HEK293T (cell line): ENCODE results near the gene CDH5.

ENCODE experiments used
- CTCF ChIA-PET: fragments of 350-600 bp; formaldehyde crosslinking; extraction: SDS; loops from one replicate; lab custom pipeline; 2021; ENCODE audit warnings: antibody characterized with exemption, inconsistent platforms; lab: Yijun Ruan, JAX
- POLR2A ChIA-PET: fragments of 350-600 bp; formaldehyde crosslinking; extraction: SDS; loops from one replicate; lab custom pipeline; 2020; ENCODE audit warnings: antibody characterized with exemption, inconsistent platforms; lab: Yijun Ruan, JAX
- DNase-seq: peaks from one replicate; pipeline ENCODE4 v3.0.0; 2012; ENCODE audit warnings: mixed read lengths; ENCODE audit errors: extremely low spot score
- ARNT ChIP-seq: fragments of 450-650 bp; IDR thresholded peaks from 2 replicates; pipeline ENCODE4 v1.6.1; 2017; ENCODE audit warnings: mild to moderate bottlenecking
- BHLHE40 ChIP-seq: fragments of 450-650 bp; IDR thresholded peaks from 2 replicates; pipeline ENCODE4 v1.6.1; 2016; ENCODE audit warnings: mild to moderate bottlenecking, moderate library complexity, borderline replicate concordance
- CTBP1 ChIP-seq: fragments of 450-650 bp; IDR thresholded peaks from 2 replicates; pipeline ENCODE4 v1.6.1; 2016; ENCODE audit warnings: borderline replicate concordance
- ELF4 ChIP-seq: fragments of 450-650 bp; IDR thresholded peaks from 2 replicates; pipeline ENCODE4 v1.6.1; 2017; ENCODE audit warnings: antibody characterized with exemption
- FOXA1 ChIP-seq: fragments of 450-650 bp; IDR thresholded peaks from 2 replicates; pipeline ENCODE4 v1.6.1; 2016; ENCODE audit warnings: mild to moderate bottlenecking
- FOXK2 ChIP-seq: fragments of 450-650 bp; IDR thresholded peaks from 2 replicates; pipeline ENCODE4 v1.6.1; 2016; ENCODE audit warnings: mild to moderate bottlenecking
- FOXM1 ChIP-seq: fragments of 450-650 bp; IDR thresholded peaks from 2 replicates; pipeline ENCODE4 v1.6.1; 2017; ENCODE audit warnings: mild to moderate bottlenecking, borderline replicate concordance
- HDGF ChIP-seq: fragments of 450-650 bp; IDR thresholded peaks from 2 replicates; pipeline ENCODE4 v1.6.1; 2017; ENCODE audit warnings: antibody characterized with exemption, borderline replicate concordance
- L3MBTL2 ChIP-seq: fragments of 450-650 bp; conservative IDR thresholded peaks from 2 replicates; pipeline ENCODE4 v1.6.1; 2016; ENCODE audit warnings: mild to moderate bottlenecking
- LEF1 ChIP-seq: fragments of 450-650 bp; IDR thresholded peaks from 2 replicates; pipeline ENCODE4 v1.6.1; 2017; ENCODE audit warnings: mild to moderate bottlenecking, borderline replicate concordance
- NFRKB ChIP-seq: fragments of 450-650 bp; IDR thresholded peaks from 2 replicates; pipeline ENCODE4 v1.6.1; 2016; ENCODE audit warnings: mild to moderate bottlenecking, moderate library complexity
- SP1 ChIP-seq: fragments of 450-650 bp; IDR thresholded peaks from 2 replicates; pipeline ENCODE4 v1.6.1; 2017
- SUZ12 ChIP-seq: fragments of 450-650 bp; IDR thresholded peaks from 2 replicates; pipeline ENCODE4 v1.6.1; 2016; ENCODE audit warnings: mild to moderate bottlenecking
- TARDBP ChIP-seq: fragments of 450-650 bp; IDR thresholded peaks from 2 replicates; pipeline ENCODE4 v1.6.1; 2016
- ZNF384 ChIP-seq: fragments of 450-650 bp; IDR thresholded peaks from 2 replicates; pipeline ENCODE4 v1.6.1; 2016
- TF ChIP-seq, protein P1 (sequence below): fragments of 450-650 bp; IDR thresholded peaks from 2 replicates; pipeline ENCODE4 v1.6.1; 2016

Gene CDH5

DNA sequence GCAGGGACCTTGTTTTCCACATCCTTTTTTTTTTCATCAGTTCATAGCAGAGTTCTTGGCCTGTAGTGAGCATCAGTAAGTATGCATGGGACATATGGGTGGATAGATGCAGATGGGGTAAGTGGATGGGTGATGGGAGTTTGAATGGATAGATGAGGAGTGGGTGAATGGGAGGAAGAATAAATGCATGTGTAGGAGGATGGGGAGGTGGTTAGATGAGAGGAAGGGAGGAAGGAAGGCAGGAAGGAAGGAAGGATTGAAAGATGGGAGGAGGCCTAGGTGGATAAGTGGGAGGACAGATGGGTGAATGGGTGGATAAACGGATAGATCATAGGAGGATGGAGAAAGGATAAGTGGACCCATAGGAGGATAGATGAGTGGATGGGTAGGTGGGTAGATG lies 56.7 kb downstream of the CDH5 start:
- ChIA-PET POLR2A (no interaction called here), CTCF (no interaction called here)
- no peak for TF ChIP-seq FOXM1
- TF ChIP-seq L3MBTL2 = no peak
- no peak for TF ChIP-seq SUZ12
- TF ChIP-seq ARNT = no peak
- no peak for TF ChIP-seq FOXK2
- TF ChIP-seq TARDBP = no peak
- no peak for TF ChIP-seq SP1
- TF ChIP-seq CTBP1 = no peak
- TF ChIP-seq LEF1 = no peak
- TF ChIP-seq ELF4 = no peak
- no peak for TF ChIP-seq ZNF384
- TF ChIP-seq BHLHE40 = no peak
- no peak for TF ChIP-seq NFRKB
- no peak for TF ChIP-seq HDGF
- TF ChIP-seq, protein P1, sequence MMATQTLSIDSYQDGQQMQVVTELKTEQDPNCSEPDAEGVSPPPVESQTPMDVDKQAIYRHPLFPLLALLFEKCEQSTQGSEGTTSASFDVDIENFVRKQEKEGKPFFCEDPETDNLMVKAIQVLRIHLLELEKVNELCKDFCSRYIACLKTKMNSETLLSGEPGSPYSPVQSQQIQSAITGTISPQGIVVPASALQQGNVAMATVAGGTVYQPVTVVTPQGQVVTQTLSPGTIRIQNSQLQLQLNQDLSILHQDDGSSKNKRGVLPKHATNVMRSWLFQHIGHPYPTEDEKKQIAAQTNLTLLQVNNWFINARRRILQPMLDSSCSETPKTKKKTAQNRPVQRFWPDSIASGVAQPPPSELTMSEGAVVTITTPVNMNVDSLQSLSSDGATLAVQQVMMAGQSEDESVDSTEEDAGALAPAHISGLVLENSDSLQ = no peak
- TF ChIP-seq FOXA1 = no peak
- no peak for DNase-seq

DNA sequence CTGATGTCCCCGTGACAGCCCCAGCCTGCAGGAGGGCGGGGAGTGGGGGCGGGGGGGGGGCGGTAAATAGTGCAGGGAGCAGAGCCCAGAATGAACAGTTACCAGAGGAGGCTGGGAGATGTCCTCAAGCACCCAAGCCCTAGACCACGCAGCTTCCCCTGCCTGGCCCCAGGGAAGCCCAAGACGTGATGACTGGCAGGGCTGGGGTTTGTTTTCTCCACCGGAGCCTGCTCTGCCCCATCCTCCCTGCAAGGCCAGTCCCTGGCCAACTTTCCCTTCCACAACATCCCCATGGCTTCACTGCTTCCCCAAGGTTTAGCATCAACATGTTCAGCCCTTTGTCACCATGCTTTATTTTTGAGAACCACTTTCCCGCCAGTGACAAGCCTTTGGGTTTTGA lies 59.2 kb downstream of the CDH5 start:
- TF ChIP-seq FOXA1 (no peak), ZNF384 (no peak), HDGF (no peak), TARDBP (no peak), ELF4 (no peak), ARNT (no peak), BHLHE40 (no peak), CTBP1 (no peak), FOXK2 (no peak), SUZ12 (no peak), NFRKB (no peak), L3MBTL2 (no peak), SP1 (no peak), FOXM1 (no peak)
- TF ChIP-seq, protein P1 = no peak
- DNase-seq = no peak
- ChIA-PET POLR2A (no interaction called here), CTCF (interaction anchor here (0.6 to 0.9 kb wide), 3 partner anchors 18 to 228 kb away, joined by 3 read pairs; no protein-coding TSS in a partner anchor)

DNA sequence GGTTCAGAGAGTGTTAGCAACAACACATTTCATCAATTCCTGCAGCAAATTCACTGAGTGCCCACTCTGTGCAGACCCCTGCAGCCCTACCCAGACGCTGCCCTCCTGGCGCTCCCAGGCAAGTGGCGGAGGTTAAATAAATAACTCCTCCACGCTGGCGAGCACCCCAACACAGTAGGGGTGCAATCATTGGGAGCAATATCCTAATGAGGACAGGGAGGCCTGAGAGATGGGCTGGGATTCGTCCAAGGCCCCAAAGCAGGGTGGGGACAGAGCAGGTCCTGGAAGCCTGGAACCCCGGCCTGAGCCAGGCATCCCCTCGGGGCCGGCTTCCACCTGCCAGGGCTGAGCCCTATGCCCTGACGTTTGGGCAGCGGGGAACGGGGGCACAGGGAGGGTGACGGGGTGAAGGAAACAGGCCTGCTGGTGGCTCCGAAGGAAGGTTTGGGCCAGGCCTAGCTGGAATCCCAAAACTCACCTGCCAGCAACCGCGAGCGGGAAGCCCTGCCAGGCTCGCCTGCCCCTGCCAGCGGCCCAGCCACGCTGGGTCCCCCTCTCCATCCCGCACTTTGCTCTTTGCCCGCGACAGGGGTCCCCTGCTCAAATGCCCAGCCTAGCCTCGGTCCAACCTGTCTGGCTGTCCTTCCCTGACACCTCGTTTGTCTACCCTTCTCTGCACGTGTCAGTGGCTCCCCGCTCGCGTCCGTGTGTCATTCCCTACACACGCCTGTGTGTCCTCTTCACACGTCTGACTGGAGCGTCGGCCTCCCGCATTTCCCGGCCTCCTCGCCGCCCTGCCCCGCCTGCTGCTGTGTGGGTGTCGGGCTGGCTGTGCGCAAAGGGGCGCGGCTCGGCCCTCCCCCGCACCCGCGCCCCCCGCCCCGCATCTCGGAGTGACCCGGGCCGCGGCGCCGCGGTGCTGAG lies 59.9 kb downstream of the CDH5 start:
- POLR2A ChIA-PET = no interaction called here

GRCh38 chr16:66427036-66427860 lies 60.8 kb downstream of the CDH5 start, which contains the start of gene BEAN1:
Gene BEAN1, plus strand, starts transcription at chr16:66427295. Its CDS starts 10,382 bp downstream, at chr16:66437677.
- TF ChIP-seq FOXA1 = no peak
- ChIA-PET POLR2A (no interaction called here), CTCF (no interaction called here)
- peak; percentile 67 for DNase-seq

More for the DNA sequence above, 59.9 kb downstream of the CDH5 start:
- TF ChIP-seq FOXK2 (no peak), ZNF384 (no peak), L3MBTL2 (peak; percentile 46; the same call in 1 of the 2 replicates)
- CTCF ChIA-PET = interaction anchor here (0.6 to 0.9 kb wide), 2 partner anchors 17 to 20 kb away, joined by 3 read pairs; no protein-coding TSS in a partner anchor
- no peak for DNase-seq

DNA sequence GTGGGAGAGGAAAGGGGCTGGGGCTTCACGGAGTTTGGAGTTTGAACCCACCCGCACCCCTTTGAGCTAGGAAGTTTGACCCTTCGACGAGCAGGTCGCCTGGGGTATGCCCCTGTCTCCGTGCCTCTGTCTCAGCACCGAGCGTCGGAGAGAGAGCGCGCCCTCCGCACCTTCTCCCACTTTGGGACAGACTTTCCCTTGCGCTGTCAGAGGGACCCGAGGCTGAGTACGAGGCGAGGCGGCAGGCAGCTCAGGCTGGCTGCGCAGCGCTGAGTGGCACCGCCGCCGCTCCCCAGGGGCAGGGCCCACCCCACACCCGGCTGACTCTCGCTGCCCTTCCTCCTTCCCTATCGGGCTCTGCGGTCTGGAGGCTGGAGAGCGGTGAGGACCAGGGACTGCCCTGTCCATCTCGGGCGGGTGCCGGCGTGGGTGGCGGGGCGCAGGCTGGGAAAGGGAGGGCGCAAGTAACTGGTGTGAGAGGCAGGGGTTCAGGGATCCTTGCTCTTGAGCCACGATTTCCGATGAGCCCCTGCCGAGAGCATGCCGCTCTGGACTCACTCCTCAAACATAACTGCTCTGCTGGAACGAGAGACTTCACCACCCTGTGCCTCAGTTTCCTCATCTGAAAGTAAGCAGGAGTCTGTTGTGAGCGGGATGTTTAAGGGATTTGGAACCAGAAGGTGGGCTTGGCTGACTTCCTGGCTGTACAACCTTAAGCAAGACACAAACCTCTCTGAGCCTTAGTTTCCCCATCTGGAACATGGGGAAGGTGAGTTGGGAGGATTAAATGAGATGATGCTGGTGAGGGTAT lies 61.6 kb downstream of the CDH5 start:
- no peak for DNase-seq
- ChIA-PET CTCF (no interaction called here), POLR2A (no interaction called here)
- TF ChIP-seq BHLHE40 (no peak), SUZ12 (no peak), L3MBTL2 (no peak)

GRCh38 chr16:66428682-66429251 lies 62.3 kb downstream of the CDH5 start:
- DNase-seq = no peak
- TF ChIP-seq CTBP1 = no peak
- TF ChIP-seq FOXA1 = no peak
- TF ChIP-seq FOXK2 = no peak
- TF ChIP-seq TARDBP = no peak
- TF ChIP-seq L3MBTL2 = no peak
- TF ChIP-seq ARNT = no peak
- TF ChIP-seq SP1 = no peak
- TF ChIP-seq, protein P1 = no peak
- TF ChIP-seq ELF4 = no peak
- no peak for TF ChIP-seq ZNF384
- no peak for TF ChIP-seq BHLHE40
- no peak for TF ChIP-seq HDGF
- no peak for TF ChIP-seq LEF1
- TF ChIP-seq NFRKB = no peak
- no peak for TF ChIP-seq SUZ12
- no peak for TF ChIP-seq FOXM1
- ChIA-PET POLR2A (no interaction called here), CTCF (no interaction called here)
